Measurements from ENCODE around the gene ABCC1. TPM values are rescaled to one million over a fixed set of nuclear protein-coding genes. Genes with fewer than 3 reads are reported as not detected.
"Not testable (repeated sequence)": the region's sequence is repeated elsewhere in the genome, so short reads cannot be mapped to it uniquely, and the experiment has no call there.

ABCC1 gene
- total RNA-seq, 4 donors from 2014 or later: 24.3 to 32.2 (median 25.7) TPM

DNA sequence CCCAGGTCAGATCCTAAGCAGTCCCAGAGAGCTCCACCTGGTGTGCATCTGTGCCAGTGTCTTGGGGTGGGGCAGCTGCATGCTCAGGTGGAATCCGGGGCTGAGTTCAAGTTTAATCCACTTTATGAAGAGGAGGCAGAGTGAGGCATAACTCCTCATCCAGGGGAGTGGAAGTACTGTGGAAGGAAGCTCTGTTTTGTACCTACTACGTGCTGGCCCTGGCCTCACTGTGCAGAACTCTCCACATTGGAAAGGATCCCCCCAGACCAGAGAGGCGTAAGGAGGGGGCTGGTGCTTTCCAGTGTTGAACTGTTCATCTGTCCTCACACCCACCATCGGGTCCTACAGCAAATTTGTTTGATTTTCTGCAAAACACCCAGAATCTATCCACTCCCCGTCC lies 195.9 kb downstream of the ABCC1 start:
- Histone ChIP-seq H3K4me1 (peaks cover 0 to 8% (median 1%) of the 10 kb centered on the region in 4 donors), H3K27me3 (no peaks in the 10 kb centered on the region), H3K36me3 (peaks cover 2 to 55% (median 9%) of the 10 kb centered on the region in 3 donors), H3K27ac (no peak overlapping the region), H3K4me3 (no peak overlapping the region), H3K9me3 (no peaks in the 10 kb centered on the region)
- TF ChIP-seq POLR2A (IDR thresholded peaks at IDR 0.05): no peak
- TF ChIP-seq EP300 (IDR thresholded peaks at IDR 0.05): no peak
- TF ChIP-seq, protein P1, sequence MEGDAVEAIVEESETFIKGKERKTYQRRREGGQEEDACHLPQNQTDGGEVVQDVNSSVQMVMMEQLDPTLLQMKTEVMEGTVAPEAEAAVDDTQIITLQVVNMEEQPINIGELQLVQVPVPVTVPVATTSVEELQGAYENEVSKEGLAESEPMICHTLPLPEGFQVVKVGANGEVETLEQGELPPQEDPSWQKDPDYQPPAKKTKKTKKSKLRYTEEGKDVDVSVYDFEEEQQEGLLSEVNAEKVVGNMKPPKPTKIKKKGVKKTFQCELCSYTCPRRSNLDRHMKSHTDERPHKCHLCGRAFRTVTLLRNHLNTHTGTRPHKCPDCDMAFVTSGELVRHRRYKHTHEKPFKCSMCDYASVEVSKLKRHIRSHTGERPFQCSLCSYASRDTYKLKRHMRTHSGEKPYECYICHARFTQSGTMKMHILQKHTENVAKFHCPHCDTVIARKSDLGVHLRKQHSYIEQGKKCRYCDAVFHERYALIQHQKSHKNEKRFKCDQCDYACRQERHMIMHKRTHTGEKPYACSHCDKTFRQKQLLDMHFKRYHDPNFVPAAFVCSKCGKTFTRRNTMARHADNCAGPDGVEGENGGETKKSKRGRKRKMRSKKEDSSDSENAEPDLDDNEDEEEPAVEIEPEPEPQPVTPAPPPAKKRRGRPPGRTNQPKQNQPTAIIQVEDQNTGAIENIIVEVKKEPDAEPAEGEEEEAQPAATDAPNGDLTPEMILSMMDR (IDR thresholded peaks at IDR 0.05): no peak
- WGBS, 2 donors: 88 to 95% methylated on average over 5 of the region's 5 CpGs
- no peak for DNase-seq (ENCODE audit: low spot score in 2 of 2)

GRCh38 chr16:16146380-16147315 lies 197.2 kb downstream of the ABCC1 start:
- no peaks in the 10 kb centered on the region for H3K27me3 ChIP-seq
- H3K27ac ChIP-seq: no peak overlapping the region
- WGBS, 2 donors: 74 to 78% methylated on average over 14 of the region's 14 CpGs
- no peaks in the 10 kb centered on the region for H3K9me3 ChIP-seq
- peaks cover 2 to 42% (median 3%) of the 10 kb centered on the region in 3 donors for H3K36me3 ChIP-seq
- no peak for DNase-seq (ENCODE audit: low spot score in 2 of 2)
- no peak overlapping the region for H3K4me3 ChIP-seq
- peaks cover 0 to 13% (median 2%) of the 10 kb centered on the region in 4 donors for H3K4me1 ChIP-seq
- no peak for TF ChIP-seq EP300 (IDR thresholded peaks at IDR 0.05)
- no peak for TF ChIP-seq POLR2A (IDR thresholded peaks at IDR 0.05)
- TF ChIP-seq, protein P1 (IDR thresholded peaks at IDR 0.05): no peak

DNA sequence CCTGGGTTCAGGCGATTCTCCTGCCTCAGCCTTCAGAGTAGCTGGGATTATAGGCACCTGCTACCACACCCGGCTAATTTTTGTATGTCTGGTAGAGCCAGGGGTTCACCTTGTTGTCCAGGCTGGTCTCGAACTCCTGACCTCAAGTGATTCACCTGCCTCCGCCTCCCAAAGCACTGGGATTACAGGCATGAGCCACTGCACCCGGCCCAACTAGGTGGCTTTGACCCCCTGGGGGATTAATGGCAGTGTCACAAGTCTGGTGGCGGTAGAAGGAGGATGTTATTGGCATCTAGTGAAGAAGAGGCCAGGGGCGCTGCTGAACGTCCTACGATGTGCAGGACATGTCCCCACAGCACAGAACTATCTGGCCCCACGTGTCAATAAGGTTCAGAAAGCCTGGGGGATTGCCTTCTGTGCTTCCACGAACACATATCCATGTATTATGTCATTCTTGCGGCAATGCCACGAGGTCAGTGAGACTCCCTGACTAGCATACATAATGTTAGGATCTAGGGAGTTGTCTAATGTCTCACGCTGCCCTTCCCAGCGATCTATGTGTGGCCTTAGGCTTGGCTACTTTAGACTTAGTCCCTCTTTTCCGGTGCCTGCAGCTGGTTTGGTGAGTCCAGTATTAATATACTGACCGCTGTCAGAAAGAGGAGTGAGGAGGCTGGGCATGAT lies 198.0 kb downstream of the ABCC1 start:
- Histone ChIP-seq H3K36me3 (peaks cover 0 to 34% (median 0%) of the 10 kb centered on the region in 3 donors), H3K4me1 (peaks cover 0 to 13% (median 2%) of the 10 kb centered on the region in 4 donors), H3K9me3 (no peaks in the 10 kb centered on the region), H3K27ac (no peak overlapping the region), H3K4me3 (no peak overlapping the region), H3K27me3 (no peaks in the 10 kb centered on the region)
- WGBS, 2 donors: 79 to 81% methylated on average over 16 to 17 of the region's 17 CpGs
- TF ChIP-seq, protein P1 (IDR thresholded peaks at IDR 0.05): no peak
- TF ChIP-seq EP300 (IDR thresholded peaks at IDR 0.05) (no peak), POLR2A (IDR thresholded peaks at IDR 0.05) (no peak)
- DNase-seq (ENCODE audit: low spot score in 2 of 2): no peak

DNA sequence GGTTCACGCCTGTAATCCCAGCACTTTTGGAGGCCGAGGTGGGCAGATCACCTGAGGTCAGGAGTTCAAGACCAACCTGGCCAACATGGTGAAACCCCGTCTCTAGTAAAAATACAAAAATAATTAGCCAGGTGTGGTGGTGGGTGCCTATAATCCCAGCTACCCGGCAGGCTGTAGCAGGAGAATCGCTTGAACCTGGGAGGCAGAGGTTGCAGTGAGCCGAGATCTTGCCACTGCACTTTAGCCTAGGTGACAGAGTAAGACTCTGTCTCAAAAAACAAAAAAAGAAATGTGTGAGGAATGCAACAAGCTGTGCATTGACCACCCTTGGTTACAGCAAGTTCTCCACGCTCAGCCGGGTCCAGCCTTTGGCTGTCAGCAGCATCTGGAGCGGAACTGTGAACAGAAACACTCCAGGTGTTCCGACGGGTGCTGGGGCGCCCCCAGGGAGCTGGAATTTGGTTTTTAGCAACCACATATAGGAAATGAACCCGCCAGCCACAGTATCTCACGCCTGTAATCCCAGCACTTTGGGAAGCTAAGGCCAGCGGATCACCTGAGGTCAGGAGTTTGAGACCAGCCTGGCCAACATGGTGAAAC lies 198.7 kb downstream of the ABCC1 start:
- H3K9me3 ChIP-seq; H3K4me3 ChIP-seq; H3K27me3 ChIP-seq; H3K27ac ChIP-seq; DNase-seq (ENCODE audit: low spot score in 2 of 2): not testable (repeated sequence)
- WGBS, 2 donors: 83 to 84% methylated on average over 15 of the region's 15 CpGs
- H3K4me1 ChIP-seq: peaks cover 0 to 13% (median 2%) of the 10 kb centered on the region in 4 donors
- H3K36me3 ChIP-seq: peaks cover 0 to 30% (median 0%) of the 10 kb centered on the region in 3 donors

GRCh38 chr16:16148755-16149154 lies 199.3 kb downstream of the ABCC1 start:
- H3K9me3 ChIP-seq: no peaks in the 10 kb centered on the region
- H3K4me3 ChIP-seq: no peak overlapping the region
- TF ChIP-seq POLR2A (IDR thresholded peaks at IDR 0.05): no peak
- no peak for TF ChIP-seq EP300 (IDR thresholded peaks at IDR 0.05)
- TF ChIP-seq, protein P1 (IDR thresholded peaks at IDR 0.05): no peak
- no peak for DNase-seq (ENCODE audit: low spot score in 2 of 2)
- H3K27ac ChIP-seq: no peak overlapping the region
- 73 to 74% methylated on average over 9 of the region's 9 CpGs for WGBS, 2 donors
- H3K4me1 ChIP-seq: peaks cover 0 to 13% (median 2%) of the 10 kb centered on the region in 4 donors
- peaks cover 0 to 27% (median 0%) of the 10 kb centered on the region in 3 donors for H3K36me3 ChIP-seq
- H3K27me3 ChIP-seq: no peaks in the 10 kb centered on the region
